ENCODE data around the gene NME4.

NME4 gene

DNA sequence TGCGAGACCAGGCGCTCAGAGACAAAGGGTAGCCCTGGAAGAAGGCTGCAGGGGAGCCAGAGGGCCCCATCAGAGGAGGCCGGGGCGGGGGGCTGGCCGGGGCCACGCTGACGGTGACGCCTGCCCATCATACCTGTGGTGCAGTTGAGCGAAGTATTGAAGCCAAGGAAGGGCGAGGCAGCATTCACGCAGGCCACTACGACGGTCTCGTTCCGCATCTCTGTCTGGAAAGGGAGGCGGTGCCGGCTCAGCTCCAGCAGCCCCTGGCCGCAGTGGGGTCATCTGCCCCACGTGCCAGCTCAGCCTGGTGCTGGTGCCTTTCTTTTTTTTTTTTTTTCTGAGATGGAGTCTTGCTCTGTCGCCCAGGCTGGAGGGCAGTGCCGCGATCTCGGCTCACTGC is 21.8 kb upstream of the NME4 start:
- Histone ChIP-seq H3K4me1 (ENCODE audit: insufficient read depth, low read length, severe bottlenecking) (peaks cover 7% of the 10 kb centered on the region), H3K36me3 (ENCODE audit: insufficient read depth, low read length) (peaks cover 39% of the 10 kb centered on the region), H3K9me2 (ENCODE audit: low read depth, low read length) (no peaks in the 10 kb centered on the region), H3K4me2 (ENCODE audit: low read length) (no peak overlapping the region), H3K9ac (ENCODE audit: low read length) (no peak overlapping the region), H3K79me2 (ENCODE audit: insufficient read depth, low read length) (no peaks in the 10 kb centered on the region), H3K4me3 (ENCODE audit: low read depth, low read length, poor library complexity, severe bottlenecking) (no peak overlapping the region), H4K20me1 (ENCODE audit: insufficient read depth, low read length) (no peaks in the 10 kb centered on the region), H3K27me3 (ENCODE audit: insufficient read depth, low read length) (no peaks in the 10 kb centered on the region), H3K9me3 (ENCODE audit: low read length) (no peaks in the 10 kb centered on the region), H3K27ac (ENCODE audit: low read depth, low read length, poor library complexity, severe bottlenecking) (no peak overlapping the region), H3F3A (ENCODE audit: insufficient read depth, low read length) (no peaks in the 10 kb centered on the region), H2AFZ (ENCODE audit: low read length) (no peak overlapping the region)
- no peak for TF ChIP-seq EZH2 (IDR thresholded peaks at IDR 0.05; ENCODE audit: borderline replicate concordance, low read length)
- no peak for TF ChIP-seq CTCF (IDR thresholded peaks at IDR 0.05; ENCODE audit: low read length)

- Histone ChIP-seq H3K9ac (ENCODE audit: low read length) (no peak overlapping the region), H3K4me2 (ENCODE audit: low read length) (no peak overlapping the region), H3K9me3 (ENCODE audit: low read length) (no peaks in the 10 kb centered on the region), H3K4me1 (ENCODE audit: insufficient read depth, low read length, severe bottlenecking) (peaks cover 9% of the 10 kb centered on the region), H3K79me2 (ENCODE audit: insufficient read depth, low read length) (no peaks in the 10 kb centered on the region), H3F3A (ENCODE audit: insufficient read depth, low read length) (no peaks in the 10 kb centered on the region), H3K27me3 (ENCODE audit: insufficient read depth, low read length) (no peaks in the 10 kb centered on the region), H3K4me3 (ENCODE audit: low read depth, low read length, poor library complexity, severe bottlenecking) (no peak overlapping the region), H4K20me1 (ENCODE audit: insufficient read depth, low read length) (no peaks in the 10 kb centered on the region), H3K9me2 (ENCODE audit: low read depth, low read length) (no peaks in the 10 kb centered on the region), H3K27ac (ENCODE audit: low read depth, low read length, poor library complexity, severe bottlenecking) (no peak overlapping the region), H2AFZ (ENCODE audit: low read length) (no peak overlapping the region), H3K36me3 (ENCODE audit: insufficient read depth, low read length) (peaks cover 39% of the 10 kb centered on the region)
- no peak for TF ChIP-seq EZH2 (IDR thresholded peaks at IDR 0.05; ENCODE audit: borderline replicate concordance, low read length)
- TF ChIP-seq CTCF (IDR thresholded peaks at IDR 0.05; ENCODE audit: low read length) = no peak
Measured at GRCh38 chr16:375927-376816, 20.8 kb upstream of the NME4 start.

DNA sequence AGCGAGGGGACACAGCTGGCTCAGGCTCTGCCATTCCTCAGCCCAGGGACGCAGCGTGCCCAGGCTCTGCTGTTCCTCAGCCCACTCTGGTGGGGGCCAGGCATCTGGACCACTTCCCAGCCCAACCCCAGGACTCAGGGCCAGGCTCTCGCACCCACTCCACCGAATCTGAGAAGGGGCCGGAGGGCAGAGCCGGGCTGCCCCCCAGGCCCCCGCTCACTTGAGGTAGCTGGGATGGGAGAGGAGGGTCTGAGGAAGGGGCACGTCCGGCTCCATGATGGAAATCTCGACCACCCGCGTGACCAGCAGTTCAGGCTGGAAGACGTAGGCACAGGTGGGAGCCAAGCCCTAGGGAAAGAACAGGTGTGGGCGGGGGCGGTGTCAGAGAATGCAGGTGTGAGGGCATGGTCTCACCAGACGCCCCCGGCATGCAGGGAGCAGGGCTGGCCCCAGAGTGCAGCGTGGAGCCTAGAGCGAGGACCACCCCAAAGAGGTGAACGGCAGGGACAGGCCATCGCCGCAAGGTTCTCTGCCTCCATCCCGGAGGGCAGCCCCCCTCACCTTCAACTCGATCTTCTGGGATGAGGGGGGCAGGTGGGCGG is 20.1 kb upstream of the NME4 start:
- Histone ChIP-seq H3F3A (ENCODE audit: insufficient read depth, low read length) (no peaks in the 10 kb centered on the region), H3K9me3 (ENCODE audit: low read length) (no peaks in the 10 kb centered on the region), H4K20me1 (ENCODE audit: insufficient read depth, low read length) (no peaks in the 10 kb centered on the region), H3K36me3 (ENCODE audit: insufficient read depth, low read length) (peaks cover 32% of the 10 kb centered on the region), H3K4me2 (ENCODE audit: low read length) (no peak overlapping the region), H3K9ac (ENCODE audit: low read length) (no peak overlapping the region), H3K27ac (ENCODE audit: low read depth, low read length, poor library complexity, severe bottlenecking) (no peak overlapping the region), H3K4me1 (ENCODE audit: insufficient read depth, low read length, severe bottlenecking) (peaks cover 9% of the 10 kb centered on the region), H3K79me2 (ENCODE audit: insufficient read depth, low read length) (no peaks in the 10 kb centered on the region), H3K4me3 (ENCODE audit: low read depth, low read length, poor library complexity, severe bottlenecking) (no peak overlapping the region), H3K27me3 (ENCODE audit: insufficient read depth, low read length) (no peaks in the 10 kb centered on the region), H2AFZ (ENCODE audit: low read length) (no peak overlapping the region), H3K9me2 (ENCODE audit: low read depth, low read length) (no peaks in the 10 kb centered on the region)
- TF ChIP-seq EZH2 (IDR thresholded peaks at IDR 0.05; ENCODE audit: borderline replicate concordance, low read length) (no peak), CTCF (IDR thresholded peaks at IDR 0.05; ENCODE audit: low read length) (no peak)

Measured in OCI-LY1 (cell line).